ENCODE results near the gene GLUL. TPM values are rescaled to one million over a fixed set of nuclear protein-coding genes. Genes with fewer than 3 reads are reported as not detected.

The GLUL gene
- total RNA-seq, 1 experiment from 2014 or later: 159 TPM

- DNase-seq: peak; percentile 62
- BruUV-seq (replicated peaks): no TSS peak
- H2AFZ ChIP-seq (ENCODE audit: low read length): no peak overlapping the region
- intact Hi-C loops (cut with micrococcal nuclease): loop anchor here (5.0 kb wide), 2 partner anchors 45 to 160 kb away; no protein-coding TSS in a partner anchor
- peak overlapping the region; percentile 74 for H3K27ac ChIP-seq (ENCODE audit: low read length)
- no peaks in the 10 kb centered on the region for H3K36me3 ChIP-seq (ENCODE audit: low read depth, low read length)
- TF ChIP-seq EZH2 (IDR thresholded peaks at IDR 0.05; ENCODE audit: low read length, unreplicated experiment) (no peak), EZH2phosphoT487 (IDR thresholded peaks at IDR 0.05; ENCODE audit: borderline replicate concordance, low read length) (no peak), CTCF (conservative IDR thresholded peaks at IDR 0.05; ENCODE audit: low read depth, low read length) (no peak)
- POLR2A ChIA-PET (ENCODE audit: unreplicated experiment): interaction anchor here (0.6 kb wide), 1 partner anchor 170 kb away, joined by 4 read pairs; no protein-coding TSS in a partner anchor
- no peaks in the 10 kb centered on the region for H4K20me1 ChIP-seq (ENCODE audit: low read length)
- H3K9me3 ChIP-seq (ENCODE audit: low read length): no peaks in the 10 kb centered on the region
- H3K79me2 ChIP-seq (ENCODE audit: low read length): no peaks in the 10 kb centered on the region
- H3K9ac ChIP-seq (ENCODE audit: low read length): no peak overlapping the region
- H3K4me1 ChIP-seq (ENCODE audit: insufficient read depth, low read length): peaks cover 17% of the 10 kb centered on the region
- no peak overlapping the region for H3K4me3 ChIP-seq (ENCODE audit: low read length)
- H3K27me3 ChIP-seq (ENCODE audit: low read length): no peaks in the 10 kb centered on the region
- H3K4me2 ChIP-seq (ENCODE audit: low read length): peak overlapping the region; percentile 58
- no peaks in the 10 kb centered on the region for H3F3A ChIP-seq (ENCODE audit: low read length, unreplicated experiment)
- no peaks in the 10 kb centered on the region for H3K9me2 ChIP-seq (replicated peaks; ENCODE audit: low read length)
- peak; percentile 84 for ATAC-seq
- CTCF ChIA-PET: interaction anchor here (0.5 to 0.7 kb wide), 2 partner anchors 11 to 234 kb away, joined by 4 to 6 read pairs; no protein-coding TSS in a partner anchor
Measured at GRCh38 chr1:182376936-182377574, 14.5 kb downstream of the GLUL start.

GRCh38 chr1:182374101-182374834 is 17.3 kb downstream of the GLUL start:
- Histone ChIP-seq H3K9me2 (replicated peaks; ENCODE audit: low read length) (no peaks in the 10 kb centered on the region), H2AFZ (ENCODE audit: low read length) (no peak overlapping the region), H3K4me3 (ENCODE audit: low read length) (no peak overlapping the region), H3K9ac (ENCODE audit: low read length) (no peak overlapping the region), H3F3A (ENCODE audit: low read length, unreplicated experiment) (no peaks in the 10 kb centered on the region), H3K4me2 (ENCODE audit: low read length) (no peak overlapping the region), H3K4me1 (ENCODE audit: insufficient read depth, low read length) (peaks cover 17% of the 10 kb centered on the region), H3K27ac (ENCODE audit: low read length) (no peak overlapping the region), H3K27me3 (ENCODE audit: low read length) (no peaks in the 10 kb centered on the region), H3K9me3 (ENCODE audit: low read length) (no peaks in the 10 kb centered on the region), H3K79me2 (ENCODE audit: low read length) (no peaks in the 10 kb centered on the region), H3K36me3 (ENCODE audit: low read depth, low read length) (no peaks in the 10 kb centered on the region), H4K20me1 (ENCODE audit: low read length) (no peaks in the 10 kb centered on the region)
- POLR2A ChIA-PET (ENCODE audit: unreplicated experiment): no interaction called here
- TF ChIP-seq EZH2 (IDR thresholded peaks at IDR 0.05; ENCODE audit: low read length, unreplicated experiment): no peak
- BruUV-seq (replicated peaks): no TSS peak
- no peak for DNase-seq
- ATAC-seq: no peak
- intact Hi-C loops (cut with micrococcal nuclease): no loop called here
- CTCF ChIA-PET: no interaction called here

DNA sequence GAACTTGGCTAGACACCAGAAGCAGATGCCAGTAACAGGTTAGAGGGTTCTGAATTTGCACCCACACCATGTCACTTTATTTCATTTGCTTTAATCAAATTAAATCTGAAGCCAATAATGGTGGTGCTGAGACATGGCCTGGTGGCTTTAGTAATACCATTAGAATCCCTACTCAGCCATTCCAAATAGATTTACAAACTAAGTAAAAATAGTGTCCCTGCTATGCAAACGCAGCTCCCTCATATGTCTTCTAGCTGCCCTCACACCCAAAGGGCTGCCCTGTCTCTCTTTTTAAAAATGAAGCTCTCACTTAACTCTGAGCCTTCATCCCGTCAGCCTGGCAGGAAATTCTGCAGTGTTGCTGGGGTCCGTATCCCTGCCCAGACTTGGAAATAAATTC is 21.1 kb downstream of the GLUL start:
- H3K36me3 ChIP-seq (ENCODE audit: low read depth, low read length): no peaks in the 10 kb centered on the region
- DNase-seq: no peak
- H3K4me2 ChIP-seq (ENCODE audit: low read length): no peak overlapping the region
- no peak overlapping the region for H3K27ac ChIP-seq (ENCODE audit: low read length)
- no peaks in the 10 kb centered on the region for H3K27me3 ChIP-seq (ENCODE audit: low read length)
- intact Hi-C loops (cut with micrococcal nuclease): no loop called here
- POLR2A ChIA-PET (ENCODE audit: unreplicated experiment): no interaction called here
- H2AFZ ChIP-seq (ENCODE audit: low read length): no peak overlapping the region
- no peaks in the 10 kb centered on the region for H3K79me2 ChIP-seq (ENCODE audit: low read length)
- TF ChIP-seq EZH2 (IDR thresholded peaks at IDR 0.05; ENCODE audit: low read length, unreplicated experiment): no peak
- no peak for TF ChIP-seq EZH2phosphoT487 (IDR thresholded peaks at IDR 0.05; ENCODE audit: borderline replicate concordance, low read length)
- no peak for TF ChIP-seq CTCF (conservative IDR thresholded peaks at IDR 0.05; ENCODE audit: low read depth, low read length)
- no peaks in the 10 kb centered on the region for H3K9me2 ChIP-seq (replicated peaks; ENCODE audit: low read length)
- no peaks in the 10 kb centered on the region for H3K9me3 ChIP-seq (ENCODE audit: low read length)
- no TSS peak for BruUV-seq (replicated peaks)
- no peak for ATAC-seq
- H3K4me3 ChIP-seq (ENCODE audit: low read length): no peak overlapping the region
- H3F3A ChIP-seq (ENCODE audit: low read length, unreplicated experiment): no peaks in the 10 kb centered on the region
- no peak overlapping the region for H3K9ac ChIP-seq (ENCODE audit: low read length)
- CTCF ChIA-PET: no interaction called here
- H4K20me1 ChIP-seq (ENCODE audit: low read length): no peaks in the 10 kb centered on the region
- H3K4me1 ChIP-seq (ENCODE audit: insufficient read depth, low read length): no peaks in the 10 kb centered on the region
